Measurements from ENCODE around the gene GALNT17. TPM values are rescaled to one million over a fixed set of nuclear protein-coding genes. Genes with fewer than 3 reads are reported as not detected.

GALNT17 gene
- total RNA-seq, 4 donors from 2014 or later: 66.0 to 97.9 (median 76.0) TPM

GRCh38 chr7:71386152-71386785, 254.3 kb downstream of the GALNT17 start:
- Histone ChIP-seq H3K27me3 (no peaks in the 10 kb centered on the region), H3K4me3 (no peak overlapping the region), H3K27ac (no peak overlapping the region), H3K4me1 (no peaks in the 10 kb centered on the region), H3K36me3 (peaks cover 0 to 34% (median 0%) of the 10 kb centered on the region in 3 donors), H3K9me3 (peaks cover 0 to 6% (median 0%) of the 10 kb centered on the region in 4 donors)
- DNase-seq (ENCODE audit: low spot score in 2 of 2): no peak
- TF ChIP-seq EP300 (IDR thresholded peaks at IDR 0.05) (no peak), CTCF (IDR thresholded peaks at IDR 0.05) (no peak), POLR2A (IDR thresholded peaks at IDR 0.05) (no peak)
- 83 to 86% methylated on average over 12 of the region's 12 CpGs for WGBS, 2 donors

- Histone ChIP-seq H3K9me3 (peaks cover 0 to 10% (median 0%) of the 10 kb centered on the region in 4 donors), H3K27ac (no peak overlapping the region), H3K4me3 (no peak overlapping the region), H3K27me3 (no peaks in the 10 kb centered on the region), H3K36me3 (peaks cover 0 to 35% (median 0%) of the 10 kb centered on the region in 3 donors), H3K4me1 (no peaks in the 10 kb centered on the region)
- TF ChIP-seq CTCF (IDR thresholded peaks at IDR 0.05): no peak
- no peak for TF ChIP-seq POLR2A (IDR thresholded peaks at IDR 0.05)
- no peak for TF ChIP-seq EP300 (IDR thresholded peaks at IDR 0.05)
- no peak for DNase-seq (ENCODE audit: low spot score in 2 of 2)
- WGBS, 2 donors: 88 to 90% methylated on average over 14 of the region's 14 CpGs
Observed at GRCh38 chr7:71388181-71388580, 256.2 kb downstream of the GALNT17 start.

- Histone ChIP-seq H3K9me3 (peaks cover 0 to 10% (median 0%) of the 10 kb centered on the region in 4 donors), H3K27me3 (no peaks in the 10 kb centered on the region), H3K4me3 (no peak overlapping the region), H3K4me1 (no peaks in the 10 kb centered on the region), H3K27ac (no peak overlapping the region), H3K36me3 (peaks cover 0 to 35% (median 0%) of the 10 kb centered on the region in 3 donors)
- DNase-seq (ENCODE audit: low spot score in 2 of 2): no peak
- no peak for TF ChIP-seq EP300 (IDR thresholded peaks at IDR 0.05)
- no peak for TF ChIP-seq POLR2A (IDR thresholded peaks at IDR 0.05)
- no peak for TF ChIP-seq CTCF (IDR thresholded peaks at IDR 0.05)
- WGBS, 2 donors: 87 to 90% methylated on average over 7 of the region's 7 CpGs
Observed at GRCh38 chr7:71389976-71390375, 258.0 kb downstream of the GALNT17 start.

- Histone ChIP-seq H3K27ac (no peak overlapping the region), H3K4me3 (no peak overlapping the region), H3K4me1 (no peaks in the 10 kb centered on the region), H3K9me3 (peaks cover 0 to 25% (median 3%) of the 10 kb centered on the region in 4 donors), H3K36me3 (peaks cover 0 to 27% (median 0%) of the 10 kb centered on the region in 3 donors), H3K27me3 (no peaks in the 10 kb centered on the region)
- 85 to 91% methylated on average over 7 of the region's 7 CpGs for WGBS, 2 donors
- TF ChIP-seq CTCF (IDR thresholded peaks at IDR 0.05): no peak
- TF ChIP-seq EP300 (IDR thresholded peaks at IDR 0.05): no peak
- TF ChIP-seq POLR2A (IDR thresholded peaks at IDR 0.05): no peak
- DNase-seq (ENCODE audit: low spot score in 2 of 2): no peak
Observed at GRCh38 chr7:71393661-71394060, 261.7 kb downstream of the GALNT17 start.

GRCh38 chr7:71402684-71403083, 270.7 kb downstream of the GALNT17 start:
- 78 to 88% methylated on average over 2 of the region's 2 CpGs for WGBS, 2 donors
- no peak for DNase-seq (ENCODE audit: low spot score in 2 of 2)
- Histone ChIP-seq H3K27me3 (no peaks in the 10 kb centered on the region), H3K4me1 (peaks cover 0 to 17% (median 2%) of the 10 kb centered on the region in 4 donors), H3K27ac (no peak overlapping the region), H3K9me3 (no peaks in the 10 kb centered on the region), H3K4me3 (no peak overlapping the region), H3K36me3 (no peaks in the 10 kb centered on the region)
- TF ChIP-seq CTCF (IDR thresholded peaks at IDR 0.05): no peak
